CD14-positive monocyte (primary cell): ENCODE measurements around the gene RAB10. TPM values are rescaled to one million over a fixed set of nuclear protein-coding genes. Genes with fewer than 3 reads are reported as not detected.
"Not testable (repeated sequence)": the region's sequence is repeated elsewhere in the genome, so short reads cannot be mapped to it uniquely, and the experiment has no call there.

Experiments used
- DNase-seq, 3 donors: peaks; one replicate each; pipeline ENCODE4 v3.0.0-alpha.2; 2011 to 2022
- H2AFZ ChIP-seq: 2 replicates; pipeline ENCODE4 v1.6.0; 2012; ENCODE audit warnings: mild to moderate bottlenecking, low read depth, low read length, inconsistent platforms; ENCODE audit not compliant: insufficient read depth, poor library complexity, severe bottlenecking
- H3K27ac ChIP-seq, 2 donors: 1 replicate in 1 of 2; 2 replicates in 1 of 2; pipeline ENCODE4 v1.5.1; 2012 to 2013; ENCODE audit warnings: low read length in 2 of 2, control low read depth in 1 of 2, inconsistent platforms in 1 of 2, low read depth in 1 of 2, mild to moderate bottlenecking in 1 of 2
- H3K27me3 ChIP-seq, 2 donors: one replicate each; pipeline versions ENCODE4 v1.6.0 to v1.6.1; 2011 to 2013; ENCODE audit warnings: low read length in 2 of 2; ENCODE audit not compliant: control insufficient read depth in 2 of 2, insufficient read depth in 2 of 2
- H3K36me3 ChIP-seq, 2 donors: replicated peaks in 1 of 2; 1 replicate in 1 of 2; 2 replicates in 1 of 2; pipeline versions ENCODE4 v1.5.1 to v1.6.1; 2012 to 2013; ENCODE audit warnings: low read length in 2 of 2, control low read depth in 1 of 2, inconsistent platforms in 1 of 2, mild to moderate bottlenecking in 1 of 2; ENCODE audit not compliant: insufficient read depth in 2 of 2, control insufficient read depth in 1 of 2
- H3K4me1 ChIP-seq, 2 donors: 1 replicate in 1 of 2; 2 replicates in 1 of 2; pipeline versions ENCODE4 v1.5.1 to v1.6.1; 2012 to 2013; ENCODE audit warnings: low read length in 2 of 2, control low read depth in 1 of 2, inconsistent platforms in 1 of 2, mild to moderate bottlenecking in 1 of 2, moderate library complexity in 1 of 2; ENCODE audit not compliant: insufficient read depth in 2 of 2, control insufficient read depth in 1 of 2
- H3K4me2 ChIP-seq: replicated peaks from 2 replicates; pipeline ENCODE3; 2012; ENCODE audit warnings: low read length, moderate library complexity, mild to moderate bottlenecking; ENCODE audit not compliant: poor library complexity, severe bottlenecking; ENCODE audit errors: extremely low read depth
- H3K4me3 ChIP-seq, 3 experiments: fragments of 200-600 bp in 1 of 3; sonication (generic) in 1 of 3; replicated peaks in 1 of 3; 1 replicate in 2 of 3; 2 replicates in 1 of 3; pipeline ENCODE4 v1.5.1; 2011 to 2013; ENCODE audit warnings: low read length in 3 of 3, mild to moderate bottlenecking in 3 of 3, control low read depth in 2 of 3, low read depth in 2 of 3, inconsistent platforms in 1 of 3, moderate library complexity in 1 of 3
- H3K79me2 ChIP-seq: 2 replicates; pipeline ENCODE4 v1.6.0; 2012; ENCODE audit warnings: mild to moderate bottlenecking, control low read depth, inconsistent platforms, low read length, moderate library complexity; ENCODE audit not compliant: insufficient read depth
- H3K9ac ChIP-seq: 2 replicates; pipeline ENCODE4 v1.6.0; 2017; ENCODE audit warnings: low read length, mild to moderate bottlenecking; ENCODE audit not compliant: insufficient read depth, poor library complexity, severe bottlenecking
- H3K9me3 ChIP-seq, 2 donors: replicated peaks in 1 of 2; 1 replicate in 1 of 2; 2 replicates in 1 of 2; pipeline versions ENCODE4 v1.5.1 to v1.6.1; 2012 to 2013; ENCODE audit warnings: low read length in 2 of 2, control low read depth in 1 of 2; ENCODE audit not compliant: control insufficient read depth in 1 of 2, insufficient read depth in 1 of 2
- H4K20me1 ChIP-seq: 2 replicates; pipeline ENCODE4 v1.6.0; 2012; ENCODE audit warnings: mild to moderate bottlenecking, low read length, control low read depth, moderate library complexity; ENCODE audit not compliant: insufficient read depth
- H3K27ac Mint-ChIP-seq, 7 donors: one replicate each; pipeline ENCODE4 v1.8.0; 2020; ENCODE audit warnings: mild to moderate bottlenecking in 7 of 7, mixed read lengths in 7 of 7, moderate library complexity in 6 of 7, inconsistent platforms in 2 of 7
- H3K27me3 Mint-ChIP-seq, 3 donors: one replicate each; pipeline ENCODE4 v1.8.0; 2021 to 2022; ENCODE audit warnings: low read depth in 3 of 3, mild to moderate bottlenecking in 3 of 3, mixed read lengths in 3 of 3, moderate library complexity in 3 of 3, inconsistent platforms in 1 of 3
- H3K36me3 Mint-ChIP-seq, 2 donors: one replicate each; pipeline ENCODE4 v1.8.0; 2020; ENCODE audit warnings: mixed read lengths in 2 of 2, inconsistent platforms in 1 of 2, mild to moderate bottlenecking in 1 of 2
- H3K4me1 Mint-ChIP-seq: one replicate; pipeline ENCODE4 v1.8.0; 2020; ENCODE audit warnings: mild to moderate bottlenecking, mixed read lengths
- H3K4me3 Mint-ChIP-seq, 2 donors: one replicate each; pipeline ENCODE4 v1.8.0; 2020; ENCODE audit warnings: mild to moderate bottlenecking in 2 of 2, mixed read lengths in 2 of 2, moderate library complexity in 1 of 2
- H3K9me3 Mint-ChIP-seq, 7 donors: one replicate each; pipeline ENCODE4 v1.8.0; 2020 to 2022; ENCODE audit warnings: mixed read lengths in 7 of 7, mild to moderate bottlenecking in 6 of 7, moderate library complexity in 6 of 7, inconsistent platforms in 2 of 7
- WGBS: methylation state at CpG from one replicate; pipeline ENCODE4 v1.1.5; 2013; ENCODE audit warnings: missing lambda C conversion rate; ENCODE audit not compliant: insufficient coverage; 5-methylcytosine and 5-hydroxymethylcytosine counted together
- intact Hi-C, 2 donors: fragments of 100-400 bp; cut with micrococcal nuclease; formaldehyde crosslinking; loops; one replicate each; pipeline versions ENCODE4 v1.15.0 to v1.15.1; 2023
- polyA plus RNA-seq, 3 donors: library from polyadenylated mRNA; depleted of rRNA in 1 of 3; unstranded in 2 of 3; stranded (reverse) in 1 of 3; fragments of 300-500 nt in 2 of 3; fragments of >200 nt in 1 of 3; fragmentation: Illumina TruSeq in 2 of 3; gene quantifications; 1 replicate in 2 of 3; 2 replicates in 1 of 3; pipeline ENCODE4 v1.2.3, GENCODE V29; 2012 to 2021
- TF ChIP-seq, protein P1 (sequence below): fragments of 200-600 bp; IDR thresholded peaks from one replicate; pipeline ENCODE4 v1.8.0; 2022; ENCODE audit warnings: antibody characterized with exemption, mild to moderate bottlenecking

RAB10 gene
- polyA plus RNA-seq, 3 donors = 38.6 to 258 (median 202) TPM

DNA sequence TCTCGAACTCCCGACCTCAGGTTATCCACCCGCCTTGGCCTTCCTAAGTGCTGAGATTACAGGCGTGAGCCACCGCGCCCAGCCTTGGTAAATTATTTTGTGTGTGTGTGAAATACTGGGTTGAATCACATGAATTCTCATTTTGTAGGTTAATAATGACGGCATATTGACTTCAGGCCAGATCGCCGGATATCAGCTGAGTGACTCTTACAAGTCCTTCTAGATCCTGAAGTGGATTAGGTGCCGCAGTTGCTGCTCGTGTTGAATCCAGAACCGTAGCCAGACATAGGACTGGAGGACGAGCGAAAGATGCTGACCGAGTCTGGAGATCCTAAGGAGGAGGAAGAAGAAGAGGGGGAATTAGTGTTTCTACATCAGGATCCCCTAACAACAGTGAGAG, 39.4 kb upstream of the RAB10 start:
- Mint-ChIP-seq H3K36me3 (no peaks in the 10 kb centered on the region), H3K27me3 (peaks cover 0 to 4% (median 2%) of the 10 kb centered on the region in 3 donors), H3K9me3 (peaks cover 0 to 2% (median 0%) of the 10 kb centered on the region in 7 donors), H3K27ac (peak overlapping the region in 1 of 7 donors; percentile 1), H3K4me3 (no peak overlapping the region), H3K4me1 (peaks cover 49% of the 10 kb centered on the region)
- 99% methylated on average over 15 of the region's 15 CpGs for WGBS
- no peaks in the 10 kb centered on the region for H3K36me3 ChIP-seq
- intact Hi-C loops = loop anchor here in 1 of 2 donors (5.0 kb wide), 1 partner anchor 38 kb away; the partner anchor contains the start of gene RAB10
- DNase-seq = no peak
- H3K9me3 ChIP-seq = no peaks in the 10 kb centered on the region
- no peak overlapping the region for H2AFZ ChIP-seq
- H3K27me3 ChIP-seq = no peaks in the 10 kb centered on the region
- H3K79me2 ChIP-seq = no peaks in the 10 kb centered on the region
- no peak overlapping the region for H3K9ac ChIP-seq
- H4K20me1 ChIP-seq = no peaks in the 10 kb centered on the region
- TF ChIP-seq, protein P1, sequence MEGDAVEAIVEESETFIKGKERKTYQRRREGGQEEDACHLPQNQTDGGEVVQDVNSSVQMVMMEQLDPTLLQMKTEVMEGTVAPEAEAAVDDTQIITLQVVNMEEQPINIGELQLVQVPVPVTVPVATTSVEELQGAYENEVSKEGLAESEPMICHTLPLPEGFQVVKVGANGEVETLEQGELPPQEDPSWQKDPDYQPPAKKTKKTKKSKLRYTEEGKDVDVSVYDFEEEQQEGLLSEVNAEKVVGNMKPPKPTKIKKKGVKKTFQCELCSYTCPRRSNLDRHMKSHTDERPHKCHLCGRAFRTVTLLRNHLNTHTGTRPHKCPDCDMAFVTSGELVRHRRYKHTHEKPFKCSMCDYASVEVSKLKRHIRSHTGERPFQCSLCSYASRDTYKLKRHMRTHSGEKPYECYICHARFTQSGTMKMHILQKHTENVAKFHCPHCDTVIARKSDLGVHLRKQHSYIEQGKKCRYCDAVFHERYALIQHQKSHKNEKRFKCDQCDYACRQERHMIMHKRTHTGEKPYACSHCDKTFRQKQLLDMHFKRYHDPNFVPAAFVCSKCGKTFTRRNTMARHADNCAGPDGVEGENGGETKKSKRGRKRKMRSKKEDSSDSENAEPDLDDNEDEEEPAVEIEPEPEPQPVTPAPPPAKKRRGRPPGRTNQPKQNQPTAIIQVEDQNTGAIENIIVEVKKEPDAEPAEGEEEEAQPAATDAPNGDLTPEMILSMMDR = no peak
- no peak overlapping the region for H3K4me3 ChIP-seq
- no peak overlapping the region for H3K27ac ChIP-seq
- no peak overlapping the region for H3K4me2 ChIP-seq
- peaks cover 29 to 44% of the 10 kb centered on the region in 2 donors for H3K4me1 ChIP-seq

DNA sequence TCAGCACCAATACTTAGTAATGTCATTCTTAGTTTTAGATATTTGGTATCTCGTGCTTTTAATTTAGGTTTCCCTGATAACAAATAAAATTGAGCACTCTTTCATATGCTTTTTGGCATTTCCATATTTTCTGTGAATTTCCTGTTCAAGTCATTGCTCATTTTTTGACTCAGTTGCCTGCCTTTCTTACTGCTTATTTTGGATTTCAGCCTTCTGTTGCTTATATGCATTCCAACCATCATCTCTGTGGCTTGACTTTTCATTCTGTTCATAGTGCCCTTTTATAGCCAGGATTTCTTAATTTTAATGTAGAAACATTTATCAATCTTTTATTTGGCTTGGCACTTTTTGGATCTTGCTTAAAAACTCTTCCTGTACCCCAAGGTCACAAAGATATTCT, 37.0 kb upstream of the RAB10 start:
- no peak overlapping the region for H2AFZ ChIP-seq
- H3K27me3 ChIP-seq = no peaks in the 10 kb centered on the region
- no CpG with 5 or more reads among the region's 1 CpG for WGBS
- H3K4me1 ChIP-seq = peaks cover 44 to 53% of the 10 kb centered on the region in 2 donors
- H3K36me3 ChIP-seq = no peaks in the 10 kb centered on the region
- TF ChIP-seq, protein P1 = no peak
- H3K9ac ChIP-seq = no peak overlapping the region
- H3K79me2 ChIP-seq = no peaks in the 10 kb centered on the region
- H3K27me3 Mint-ChIP-seq = peaks cover 0 to 4% (median 4%) of the 10 kb centered on the region in 3 donors
- H3K36me3 Mint-ChIP-seq = no peaks in the 10 kb centered on the region
- H3K4me2 ChIP-seq = no peak overlapping the region
- H3K4me3 ChIP-seq = no peak overlapping the region
- no peak overlapping the region for H3K4me3 Mint-ChIP-seq
- no peaks in the 10 kb centered on the region for H3K9me3 ChIP-seq
- H4K20me1 ChIP-seq = no peaks in the 10 kb centered on the region
- no peak overlapping the region for H3K27ac Mint-ChIP-seq
- no peak for DNase-seq
- no peak overlapping the region for H3K27ac ChIP-seq
- H3K9me3 Mint-ChIP-seq = peaks cover 0 to 3% (median 0%) of the 10 kb centered on the region in 7 donors
- H3K4me1 Mint-ChIP-seq = peaks cover 54% of the 10 kb centered on the region
- intact Hi-C loops = loop anchor here in 1 of 2 donors (2.0 to 5.0 kb wide), 2 partner anchors 16 to 35 kb away; partner anchors contain the start of gene RAB10

DNA sequence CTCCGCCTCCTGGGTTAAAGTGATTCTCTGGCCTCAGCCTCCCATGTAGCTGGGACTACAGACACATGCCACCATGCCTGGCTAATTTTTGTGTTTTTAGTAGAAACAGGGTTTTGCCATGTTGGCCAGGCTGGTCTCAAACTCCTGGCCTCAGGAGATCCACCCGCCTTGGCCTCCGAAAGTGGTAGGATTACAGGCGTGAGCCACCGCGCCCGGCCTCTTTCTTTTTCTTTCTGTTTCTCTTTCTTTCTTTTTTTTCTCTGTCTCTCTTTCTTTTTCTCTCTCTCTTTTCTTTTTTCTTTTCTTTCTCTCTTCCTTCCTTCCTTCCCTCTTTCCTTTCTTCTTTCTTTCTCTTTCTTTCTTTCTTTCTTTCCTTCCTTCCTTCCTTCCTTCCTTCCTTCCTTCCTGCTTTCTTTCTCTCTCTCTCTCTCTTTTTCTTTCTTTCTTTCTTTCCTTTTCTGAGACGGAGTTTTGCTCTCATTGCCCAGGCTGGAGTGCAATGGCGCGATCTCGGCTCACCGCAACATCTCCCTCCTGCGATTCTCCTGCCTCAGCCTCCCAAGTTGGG, 35.0 kb upstream of the RAB10 start:
- peak overlapping the region in 1 of 2 donors; percentile 53 for H3K4me3 Mint-ChIP-seq

More for the DNA sequence above, 35.0 kb upstream of the RAB10 start:
- not testable (repeated sequence) for H4K20me1 ChIP-seq, DNase-seq, H3K9me3 Mint-ChIP-seq, H3K27me3 Mint-ChIP-seq, H3K9ac ChIP-seq, H3K4me3 ChIP-seq, H3K36me3 ChIP-seq, H3K36me3 Mint-ChIP-seq, H3K27ac ChIP-seq, H3K4me2 ChIP-seq, H3K9me3 ChIP-seq, H3K79me2 ChIP-seq, H2AFZ ChIP-seq, H3K27me3 ChIP-seq
- intact Hi-C loops = loop anchor here in 1 of 2 donors (5.0 kb wide), 1 partner anchor 33 kb away; the partner anchor contains the start of gene RAB10
- 100% methylated on average over 3 of the region's 13 CpGs for WGBS
- H3K4me1 ChIP-seq = peaks cover 57 to 65% of the 10 kb centered on the region in 2 donors
- H3K4me1 Mint-ChIP-seq = peaks cover 57% of the 10 kb centered on the region
- H3K27ac Mint-ChIP-seq = peak overlapping the region in 4 of 7 donors; percentile 31 to 83 (median 62)
